NT2/D1 (cell line): ENCODE results near the gene KIF21A.

Experiments
- SUZ12 ChIP-seq: IDR thresholded peaks from 2 replicates; pipeline ENCODE4 v1.6.1; 2011; ENCODE audit not compliant: insufficient read length, insufficient read depth; ENCODE audit errors: extremely low read depth
- YY1 ChIP-seq: IDR thresholded peaks from 2 replicates; pipeline ENCODE4 v1.6.1; 2011; ENCODE audit not compliant: insufficient read length, insufficient read depth
- ZNF274 ChIP-seq: IDR thresholded peaks from 2 replicates; pipeline ENCODE4 v1.6.1; 2011; ENCODE audit warnings: mild to moderate bottlenecking, low read depth, low read length

DNA sequence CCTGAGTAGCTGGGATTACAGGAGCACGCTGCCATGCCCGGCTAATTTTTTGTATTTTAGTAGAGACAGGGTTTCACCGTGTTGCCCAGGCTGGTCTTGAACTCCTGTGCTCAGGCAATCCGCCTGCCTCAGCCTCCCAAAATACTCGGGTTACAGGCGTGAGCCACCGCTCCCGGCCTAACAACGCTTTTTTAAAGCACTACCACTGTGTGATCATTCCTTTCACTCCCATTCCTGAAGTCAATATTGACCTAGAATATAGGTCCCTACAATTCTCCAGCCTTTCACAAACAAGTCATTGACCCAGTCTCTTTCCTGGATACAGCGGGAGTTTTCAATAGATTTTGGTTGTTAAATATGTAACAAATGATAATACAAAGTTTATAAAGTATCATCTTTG, 62.8 kb downstream of the KIF21A start:
- TF ChIP-seq SUZ12 (no peak), ZNF274 (no peak), YY1 (no peak)
